GM19328 (cell line): ENCODE results near the gene AOC1.

Source experiments
- ATAC-seq: cut with Tn5 transposase; IDR thresholded peaks from one replicate; pipeline ENCODE4 v1.9.1; 2021; ENCODE audit warnings: mild to moderate bottlenecking, moderate library complexity; ENCODE audit not compliant: unreplicated experiment

AOC1 gene

DNA sequence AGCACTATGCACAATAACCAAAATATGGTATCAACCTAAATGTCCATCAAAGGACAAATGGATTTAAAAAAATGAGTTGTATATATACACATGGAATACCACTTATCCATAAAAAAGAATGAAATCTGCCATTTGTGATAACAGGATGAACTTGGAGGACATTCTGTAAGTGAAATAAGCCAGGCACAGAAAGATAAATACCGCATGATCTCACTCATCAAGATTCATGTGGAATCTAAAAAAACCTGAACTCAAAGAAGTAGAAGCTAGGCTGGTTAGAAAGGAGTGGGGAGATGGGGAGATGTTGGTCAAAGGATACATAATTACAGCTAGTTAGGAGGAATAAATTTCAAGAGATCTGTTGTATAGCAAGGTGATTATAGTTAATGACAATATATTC, 17.3 kb upstream of the AOC1 start:
- no peak for ATAC-seq

DNA sequence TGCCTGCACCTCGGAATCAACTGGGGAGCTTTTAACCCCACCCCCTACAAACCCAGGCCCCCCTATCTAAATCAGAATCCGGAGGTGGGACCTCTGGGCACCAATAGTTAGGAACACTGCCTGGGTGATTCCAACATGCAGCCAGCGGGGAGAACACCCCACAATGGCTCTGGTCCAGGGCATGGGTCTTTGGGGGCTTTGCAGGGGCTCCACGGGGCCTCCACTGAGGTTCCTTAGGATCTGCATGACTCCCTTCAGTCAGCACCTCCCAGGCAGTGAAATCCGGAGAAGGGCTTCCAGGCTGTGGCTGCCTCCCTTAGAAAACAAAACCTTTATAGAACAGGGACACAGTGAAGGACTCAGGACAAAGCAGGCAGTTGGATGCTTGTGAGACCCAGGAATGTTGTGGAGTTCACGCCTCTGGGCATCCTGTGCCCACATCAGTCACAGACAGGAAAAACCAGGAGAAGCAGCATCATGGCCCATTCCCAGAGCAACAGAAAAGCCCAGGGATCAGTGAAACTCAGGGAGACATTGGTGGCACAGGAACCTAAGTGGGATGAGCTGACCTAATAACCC, 16.5 kb upstream of the AOC1 start:
- no peak for ATAC-seq

DNA sequence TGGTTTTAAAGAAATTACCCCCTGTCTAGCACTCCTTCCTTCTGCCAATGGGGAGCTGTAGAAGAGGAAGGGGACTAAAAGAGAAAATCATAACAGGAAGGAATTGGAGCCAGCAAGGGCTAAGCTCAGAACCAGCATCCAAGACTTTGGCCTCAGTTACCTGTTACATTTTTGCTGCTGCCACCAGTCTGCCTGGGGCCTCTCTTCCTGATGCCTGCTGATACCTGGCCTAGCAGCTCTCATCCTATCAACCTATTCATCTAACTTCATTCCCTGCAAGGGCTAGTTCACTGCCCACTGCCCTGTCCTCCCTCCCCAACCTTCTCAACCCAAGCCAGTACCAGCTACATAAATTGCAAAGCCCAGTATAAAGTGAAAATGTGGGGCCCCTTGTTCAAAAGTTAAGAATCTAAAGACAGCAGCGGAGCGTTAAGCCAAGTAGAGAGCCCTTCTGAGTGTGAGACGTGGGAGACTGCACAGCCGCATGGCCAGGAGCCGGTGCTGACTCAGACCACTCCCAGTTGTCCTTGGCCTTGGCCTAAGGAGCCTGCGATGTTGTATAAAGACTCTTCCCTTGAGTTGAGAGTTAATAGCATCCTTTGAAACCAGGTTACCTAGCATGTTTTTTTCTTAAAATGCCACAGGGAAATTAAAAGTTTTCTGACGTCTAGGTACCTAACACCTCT, 13.2 kb upstream of the AOC1 start:
- ATAC-seq: no peak

DNA sequence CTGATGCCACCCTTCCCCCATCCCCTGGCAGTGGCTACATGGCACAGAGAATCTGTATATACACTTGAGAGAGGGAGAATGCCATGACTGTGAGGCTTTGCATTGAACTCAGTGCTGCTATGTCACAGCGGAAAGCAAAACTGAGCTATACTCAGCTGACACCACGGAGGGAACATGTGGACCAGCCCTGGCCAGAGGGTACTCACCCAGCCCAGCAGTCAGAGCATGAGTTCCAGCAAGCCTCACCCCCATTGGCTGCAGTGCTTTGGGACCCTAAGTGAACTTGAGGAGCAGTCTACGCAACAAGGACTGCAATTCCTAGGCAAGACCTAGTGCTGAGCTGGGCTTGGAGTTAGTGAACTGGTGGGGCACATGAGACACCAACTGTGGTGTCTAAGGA, 10.3 kb upstream of the AOC1 start:
- no peak for ATAC-seq

DNA sequence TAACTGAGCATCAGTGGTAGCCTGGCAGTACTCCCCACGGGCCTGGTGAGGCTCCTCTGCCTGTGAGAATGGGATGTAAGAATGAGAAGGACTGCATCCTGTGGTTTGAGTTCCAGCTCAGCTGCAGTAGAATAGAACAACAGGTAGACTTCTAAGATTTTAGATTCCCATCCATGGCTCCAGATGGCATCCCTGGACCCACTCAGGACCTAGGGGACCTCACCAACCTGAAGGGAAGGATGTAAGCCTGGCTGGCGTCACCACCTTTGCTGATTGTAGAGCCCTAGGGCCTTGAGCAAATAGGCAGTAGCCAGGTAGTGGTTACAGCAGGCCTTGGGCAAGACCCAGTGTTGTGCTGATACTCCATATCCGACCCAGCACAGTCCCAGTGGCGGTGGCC, 9.6 kb upstream of the AOC1 start:
- ATAC-seq: no peak

DNA sequence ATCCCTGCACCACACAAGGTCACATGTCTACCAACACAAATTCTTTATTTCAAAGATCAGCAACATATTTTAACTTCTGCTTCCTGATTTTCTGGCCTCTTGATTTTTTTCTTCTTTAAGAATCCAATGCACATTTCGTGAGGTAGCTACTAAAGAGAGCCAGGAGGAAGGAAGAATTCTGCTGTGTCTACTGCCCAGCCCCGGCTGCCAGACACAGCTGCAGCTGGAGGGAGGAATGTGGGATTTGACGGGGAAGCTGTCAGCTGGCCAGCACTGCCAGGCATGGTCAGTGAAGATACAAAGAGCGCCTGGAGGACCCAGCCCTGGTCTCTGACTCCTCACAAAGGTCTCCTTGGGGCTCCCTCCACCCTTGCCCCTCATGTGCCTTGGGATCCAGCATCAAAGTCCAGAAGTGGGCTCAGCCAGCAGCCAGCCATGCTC, 6.9 kb upstream of the AOC1 start:
- no peak for ATAC-seq

DNA sequence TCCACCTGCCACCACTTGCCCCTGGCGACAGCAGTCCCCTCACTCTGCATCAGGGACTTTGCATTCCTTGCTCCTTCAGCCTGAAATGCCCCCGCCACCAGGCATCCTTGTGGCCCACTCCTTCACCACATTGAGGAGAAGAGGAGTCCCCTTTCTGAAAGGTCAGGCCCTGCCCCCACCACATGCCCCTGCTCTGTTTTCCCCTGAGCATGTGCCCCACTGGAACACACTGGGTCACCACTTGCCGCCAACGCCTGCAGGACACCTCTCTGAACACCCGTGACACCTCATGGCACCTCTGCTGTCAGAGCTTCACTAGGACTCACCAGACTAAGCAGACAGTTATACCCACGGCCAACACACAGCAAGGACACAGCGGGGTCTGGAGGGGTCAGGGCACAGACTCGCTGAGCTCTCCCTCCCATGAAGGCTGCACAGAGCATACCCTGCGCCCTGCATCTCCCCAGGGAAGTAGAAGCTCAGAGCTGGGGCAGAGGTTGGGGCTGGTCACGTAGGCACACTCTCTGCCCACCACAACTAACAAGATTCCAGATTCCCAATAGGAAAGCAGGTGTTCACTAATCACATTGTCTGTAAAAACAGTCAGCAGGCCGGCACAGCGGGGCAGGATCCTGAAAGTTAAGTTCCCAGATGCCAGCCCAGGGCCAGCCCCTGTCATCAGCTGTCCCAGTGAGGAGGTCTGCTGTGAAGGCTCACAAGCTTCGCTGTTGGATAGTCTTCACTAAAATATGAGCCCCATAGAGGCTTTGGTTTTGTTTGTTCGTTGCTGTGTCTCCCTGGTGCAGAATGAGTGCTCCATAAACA, 5.8 kb upstream of the AOC1 start:
- no peak for ATAC-seq

DNA sequence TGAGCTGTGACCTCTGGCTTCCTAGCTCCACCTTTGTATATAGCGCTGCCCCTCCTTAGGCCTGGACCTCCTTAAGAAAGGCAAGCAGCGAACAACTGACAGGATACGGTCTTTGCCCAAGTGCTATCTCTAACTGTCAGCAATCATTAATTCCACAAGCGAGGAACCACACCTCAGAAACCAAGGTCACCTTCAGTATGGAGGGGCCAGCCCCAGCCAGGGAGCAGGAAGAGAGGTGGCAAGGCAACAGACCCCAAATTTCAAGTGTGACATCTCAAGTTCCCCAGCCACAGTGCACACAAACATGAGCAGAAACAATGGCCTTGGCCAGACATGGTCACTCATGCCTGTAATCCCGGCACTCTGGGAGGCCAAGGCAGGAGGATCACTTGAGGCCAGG, 4.8 kb upstream of the AOC1 start:
- ATAC-seq: no peak

DNA sequence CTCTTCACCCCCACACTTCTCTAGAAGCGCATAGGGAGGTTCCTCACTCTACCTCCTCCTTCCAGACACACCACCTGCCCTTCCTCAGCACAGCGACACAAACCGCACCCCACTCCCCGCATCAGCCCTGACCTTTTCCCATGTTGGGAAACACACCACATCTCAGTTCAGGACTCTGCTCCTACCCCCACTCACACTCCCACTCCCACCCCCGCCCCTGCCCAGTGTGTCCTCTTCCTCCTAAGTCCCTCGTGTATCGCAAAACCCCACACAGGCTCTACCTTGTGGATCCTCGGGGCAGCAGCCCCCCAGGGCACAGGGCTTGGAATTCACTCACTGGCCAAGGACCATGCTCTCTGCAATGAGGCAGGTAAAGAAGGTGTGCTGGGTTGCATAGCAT, 4.2 kb upstream of the AOC1 start:
- no peak for ATAC-seq

DNA sequence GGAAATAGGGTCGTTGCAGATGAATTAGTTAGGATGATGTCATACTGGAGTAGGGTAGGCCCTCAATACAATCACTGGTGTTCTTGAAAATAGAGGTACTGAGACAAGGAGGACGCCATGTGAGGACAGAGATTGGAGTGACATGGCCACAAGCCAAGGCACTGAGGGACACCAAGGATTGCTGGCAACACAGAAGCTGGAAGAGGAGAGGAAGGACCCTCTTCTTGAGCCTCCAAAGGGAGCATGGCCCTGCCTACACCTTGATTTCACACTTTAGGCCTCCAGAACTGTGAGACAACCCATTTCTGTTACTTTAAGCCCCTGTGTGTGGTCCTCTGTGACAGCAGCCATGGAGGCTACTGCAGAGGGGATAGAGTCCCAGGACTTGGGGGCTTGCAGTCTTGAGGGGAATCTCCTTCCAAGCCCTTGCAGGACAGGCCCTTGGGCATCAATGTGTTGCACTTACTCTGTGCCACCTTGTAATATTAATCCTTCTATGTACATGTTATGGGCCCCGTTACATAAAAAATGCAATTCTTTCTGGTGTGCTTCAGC, 3.7 kb upstream of the AOC1 start:
- ATAC-seq: no peak

DNA sequence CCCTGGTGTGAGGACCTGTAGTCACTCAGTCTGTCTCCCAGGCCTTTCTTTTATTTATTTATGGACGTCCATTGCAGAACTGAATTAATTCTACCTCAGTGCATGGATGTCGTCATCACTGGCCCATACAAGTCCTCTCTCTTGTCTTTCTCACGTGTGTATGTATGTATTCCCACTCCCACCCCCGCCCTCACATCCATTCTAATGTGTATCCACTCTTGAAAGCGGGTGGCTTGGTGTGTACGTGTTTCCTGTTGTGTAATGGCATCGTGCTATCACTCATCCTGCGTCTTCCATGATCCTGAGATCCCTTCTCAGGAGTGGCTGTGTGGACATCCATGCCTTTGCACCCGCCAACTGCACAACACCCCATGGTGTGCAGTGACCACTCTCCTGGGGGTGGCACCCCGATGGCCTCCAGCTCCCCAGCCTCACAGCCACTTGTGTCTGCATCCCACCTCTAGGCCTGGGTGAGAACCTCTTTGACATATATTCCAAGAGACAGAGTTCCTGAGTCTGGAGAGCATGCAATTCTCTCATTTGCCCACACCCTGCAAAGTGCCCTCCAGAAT, 3.0 kb upstream of the AOC1 start:
- no peak for ATAC-seq

DNA sequence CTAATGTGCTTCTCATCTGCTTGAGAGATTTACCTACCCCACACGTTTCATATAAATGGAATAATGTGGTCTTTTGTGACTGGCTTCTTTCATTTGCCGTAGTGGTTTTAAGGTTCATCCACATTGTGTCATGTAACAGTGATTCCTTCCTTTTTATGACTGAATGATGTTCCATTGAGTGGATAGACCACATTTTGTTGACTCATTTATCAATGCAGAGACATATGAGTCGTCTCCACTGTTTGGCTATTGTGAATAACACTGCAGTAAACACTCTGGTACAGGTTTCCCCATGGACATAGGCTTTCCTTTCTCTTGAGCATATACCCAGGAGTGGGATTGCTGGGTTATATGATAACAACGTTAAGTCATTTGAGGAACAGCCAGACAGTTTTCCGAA, 2.0 kb upstream of the AOC1 start:
- ATAC-seq: no peak

DNA sequence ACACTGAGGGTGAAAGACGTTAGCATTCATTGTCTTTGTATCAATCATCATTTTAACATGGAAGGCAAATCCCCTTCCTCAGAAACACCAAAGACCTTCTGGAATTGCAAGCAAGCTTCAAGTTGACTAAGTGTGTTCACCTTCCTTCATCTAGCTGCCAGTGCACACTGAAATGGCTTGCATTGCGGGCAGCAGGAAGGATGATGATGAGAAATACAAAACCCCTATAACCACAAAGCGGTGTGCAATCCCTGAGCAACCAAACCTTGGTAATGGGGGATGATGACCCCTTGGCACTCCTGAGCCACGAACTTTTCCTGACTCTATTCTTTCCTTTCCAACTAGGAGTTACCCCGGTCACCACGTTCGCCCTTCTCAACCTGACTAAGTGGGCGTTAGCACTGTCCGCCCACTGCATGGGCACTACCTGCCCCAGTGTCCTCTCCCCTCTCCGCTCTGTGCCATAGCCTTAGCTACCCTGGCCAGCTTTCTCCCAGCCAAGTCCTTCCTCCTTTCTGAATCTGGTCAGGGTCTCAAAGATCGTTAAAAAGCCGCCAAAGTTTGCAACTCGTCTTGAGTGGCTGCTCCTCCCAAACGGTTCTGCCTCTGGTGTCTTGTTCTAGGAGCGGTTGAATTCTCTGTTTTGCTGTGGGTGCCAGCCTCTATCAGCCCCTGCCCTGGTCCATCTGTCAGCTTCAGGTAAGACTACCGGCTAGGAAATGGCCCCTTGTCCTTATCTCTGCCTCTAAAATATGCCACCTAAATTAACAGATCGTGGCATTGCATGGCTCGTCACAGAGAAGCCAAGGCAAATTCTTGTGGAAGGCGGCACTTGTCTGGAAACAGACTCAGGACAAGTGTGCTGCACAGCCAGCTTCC, 586 bp upstream of the AOC1 start:
- no peak for ATAC-seq

DNA sequence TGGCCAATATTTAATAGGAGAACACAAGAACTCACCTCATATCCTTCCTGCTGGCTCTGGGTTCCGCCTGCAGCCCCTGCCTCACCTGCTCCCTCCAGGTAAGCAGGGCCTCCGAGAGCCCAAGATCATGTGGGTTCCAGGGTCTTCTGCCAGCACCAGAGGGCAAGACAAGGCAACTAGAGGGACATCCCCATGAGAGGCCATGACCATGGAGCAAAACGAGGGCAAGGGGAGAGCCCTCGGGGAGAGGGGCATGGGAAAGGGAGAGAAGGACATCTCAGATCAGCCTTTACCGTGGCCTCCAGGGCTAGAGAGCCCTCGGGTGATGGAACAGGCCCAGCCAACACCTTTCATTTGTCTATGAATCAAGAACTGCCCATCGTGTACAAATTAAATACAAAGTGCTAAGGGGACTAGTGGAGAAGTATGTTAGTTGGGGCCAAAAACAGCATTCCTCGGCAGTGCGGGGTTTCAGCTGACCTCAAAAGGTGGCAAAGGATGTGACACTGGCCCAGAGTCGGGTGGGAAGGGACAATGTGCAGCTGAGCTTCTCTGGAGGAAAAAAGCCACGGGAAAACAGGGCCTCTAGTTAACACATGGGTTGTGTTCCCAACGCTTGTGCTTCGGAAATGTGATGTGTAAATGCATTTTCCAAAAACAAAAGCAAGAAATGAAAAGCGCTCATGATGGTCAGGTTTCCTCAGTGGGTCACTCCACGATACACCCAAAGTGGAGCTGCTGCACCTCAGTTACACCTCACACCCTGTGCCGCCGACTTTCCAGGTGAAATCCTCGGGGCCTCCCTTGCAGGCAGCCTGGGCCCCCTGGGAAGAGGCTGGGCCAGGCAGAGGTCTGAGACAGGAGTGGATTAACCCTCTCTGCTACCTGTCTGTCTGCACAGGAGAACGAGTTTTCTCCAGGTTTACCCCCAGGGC, 2.0 kb downstream of the AOC1 start:
- ATAC-seq: no peak

DNA sequence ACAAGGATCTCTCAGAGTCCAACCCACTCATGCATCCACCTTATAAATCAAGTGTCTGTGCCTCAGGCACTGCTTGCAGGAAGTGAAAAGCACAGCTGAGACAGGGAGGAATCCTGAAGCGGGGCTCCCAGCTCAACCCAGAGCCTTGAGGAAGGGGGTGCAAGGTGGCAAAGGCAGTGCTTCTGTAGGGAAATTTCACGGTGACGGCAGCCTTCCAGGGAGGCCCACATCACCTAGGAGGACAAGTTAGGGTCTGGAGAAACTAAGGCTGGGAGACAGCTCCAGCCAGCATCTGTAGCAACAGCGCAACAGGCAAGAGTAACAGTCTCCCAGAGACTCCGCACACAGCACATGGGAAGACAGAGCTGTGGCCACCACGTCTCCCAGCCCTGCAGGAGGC, 2.7 kb downstream of the AOC1 start:
- no peak for ATAC-seq

DNA sequence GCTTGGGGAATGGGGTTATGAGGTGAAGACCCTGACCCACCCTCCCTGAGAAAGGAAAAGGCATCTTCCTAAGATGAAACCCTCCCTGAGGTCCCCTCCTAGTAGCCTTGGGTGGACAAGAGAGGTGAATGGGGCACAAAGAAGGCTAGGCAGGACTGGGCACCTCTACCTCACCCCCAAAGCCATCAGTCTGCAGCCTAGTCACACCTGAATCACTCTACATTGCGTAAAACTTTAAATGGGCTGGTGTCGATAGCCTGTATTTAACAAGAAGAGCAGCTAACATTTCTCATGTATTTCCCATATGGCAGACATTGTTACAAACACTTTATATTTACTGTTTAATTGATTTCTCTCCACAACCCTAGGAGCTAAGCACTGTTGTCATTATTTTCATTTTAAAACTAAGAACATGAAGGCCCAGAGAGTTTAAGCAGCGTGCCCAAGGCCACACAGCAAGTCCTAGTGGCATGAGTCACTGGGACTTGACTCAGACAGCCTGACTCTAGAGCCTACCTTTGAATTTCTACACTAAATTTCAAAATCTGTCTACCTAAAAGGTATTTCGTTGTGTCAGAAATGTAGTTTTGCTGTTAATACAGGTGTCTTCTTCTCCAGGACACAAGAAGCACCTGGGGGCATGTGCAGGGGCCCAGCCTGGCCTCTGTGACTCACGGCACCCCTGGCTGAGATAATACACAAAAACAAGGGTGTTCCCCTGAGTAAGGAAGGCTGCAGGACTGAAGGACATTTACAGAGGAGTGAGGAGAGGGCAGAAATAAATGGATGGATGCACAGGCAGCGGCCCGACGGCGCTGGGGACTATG, 3.4 kb downstream of the AOC1 start:
- no peak for ATAC-seq

DNA sequence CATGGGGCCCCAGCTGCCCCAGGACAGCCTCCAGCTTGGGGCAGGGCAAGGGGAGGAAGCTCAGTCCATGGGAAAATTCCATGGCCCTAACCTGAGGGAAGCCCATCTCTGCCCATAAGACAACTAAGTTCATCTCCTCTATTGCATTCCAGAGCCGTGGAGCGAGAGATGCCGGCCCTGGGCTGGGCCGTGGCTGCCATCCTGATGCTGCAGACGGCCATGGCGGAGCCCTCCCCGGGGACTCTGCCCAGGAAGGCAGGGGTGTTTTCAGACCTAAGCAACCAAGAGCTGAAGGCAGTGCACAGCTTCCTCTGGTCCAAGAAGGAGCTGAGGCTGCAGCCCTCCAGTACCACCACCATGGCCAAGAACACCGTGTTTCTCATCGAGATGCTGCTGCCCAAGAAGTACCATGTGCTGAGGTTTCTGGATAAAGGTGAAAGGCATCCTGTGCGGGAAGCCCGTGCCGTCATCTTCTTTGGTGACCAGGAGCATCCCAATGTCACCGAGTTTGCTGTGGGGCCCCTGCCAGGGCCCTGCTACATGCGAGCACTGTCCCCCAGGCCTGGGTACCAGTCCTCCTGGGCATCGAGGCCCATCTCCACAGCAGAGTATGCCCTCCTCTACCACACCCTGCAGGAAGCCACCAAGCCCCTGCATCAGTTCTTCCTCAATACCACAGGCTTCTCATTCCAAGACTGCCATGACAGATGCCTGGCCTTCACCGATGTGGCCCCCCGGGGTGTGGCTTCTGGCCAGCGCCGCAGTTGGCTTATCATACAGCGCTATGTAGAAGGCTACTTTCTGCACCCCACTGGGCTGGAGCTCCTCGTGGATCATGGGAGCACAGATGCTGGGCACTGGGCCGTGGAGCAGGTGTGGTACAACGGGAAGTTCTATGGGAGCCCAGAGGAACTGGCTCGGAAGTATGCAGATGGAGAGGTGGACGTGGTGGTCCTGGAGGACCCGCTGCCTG, 4.3 kb downstream of the AOC1 start:
- ATAC-seq: no peak
